ENCODE results near the gene HOXD8.

DNA sequence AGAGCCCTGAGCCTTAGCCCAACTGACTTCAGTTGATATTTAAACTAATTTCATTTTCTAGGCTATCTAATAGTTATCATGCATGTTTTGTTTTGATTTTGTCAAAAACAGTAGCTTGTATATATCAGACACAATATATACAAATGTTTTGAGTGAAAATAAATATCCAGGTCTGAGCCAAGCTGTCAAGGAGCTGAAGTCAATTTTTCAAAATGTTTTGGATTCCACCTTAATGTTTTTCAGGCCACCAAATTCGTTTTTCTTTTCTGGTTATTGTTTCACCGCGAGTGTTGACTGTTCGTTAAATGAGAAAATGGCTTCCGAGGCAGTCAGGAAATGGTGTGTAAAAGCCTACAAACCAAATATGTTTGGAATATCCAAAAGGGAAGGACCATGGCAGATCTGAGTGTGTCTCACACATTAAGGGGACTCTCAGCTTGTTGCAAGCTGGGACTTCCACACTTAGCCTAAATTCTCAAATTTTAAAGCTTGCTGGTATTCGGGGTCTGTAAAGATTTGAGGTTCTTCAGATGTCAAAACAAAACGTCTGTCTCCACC lies 27.1 kb upstream of the HOXD8 start:
- TF ChIP-seq HDGF (IDR thresholded peaks at IDR 0.05; ENCODE audit: borderline replicate concordance) (no peak), FOXM1 (IDR thresholded peaks at IDR 0.05; ENCODE audit: borderline replicate concordance) (no peak), FOXA1 (IDR thresholded peaks at IDR 0.05) (no peak), SP1 (IDR thresholded peaks at IDR 0.05) (no peak)
- TF ChIP-seq, protein P1, sequence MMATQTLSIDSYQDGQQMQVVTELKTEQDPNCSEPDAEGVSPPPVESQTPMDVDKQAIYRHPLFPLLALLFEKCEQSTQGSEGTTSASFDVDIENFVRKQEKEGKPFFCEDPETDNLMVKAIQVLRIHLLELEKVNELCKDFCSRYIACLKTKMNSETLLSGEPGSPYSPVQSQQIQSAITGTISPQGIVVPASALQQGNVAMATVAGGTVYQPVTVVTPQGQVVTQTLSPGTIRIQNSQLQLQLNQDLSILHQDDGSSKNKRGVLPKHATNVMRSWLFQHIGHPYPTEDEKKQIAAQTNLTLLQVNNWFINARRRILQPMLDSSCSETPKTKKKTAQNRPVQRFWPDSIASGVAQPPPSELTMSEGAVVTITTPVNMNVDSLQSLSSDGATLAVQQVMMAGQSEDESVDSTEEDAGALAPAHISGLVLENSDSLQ (IDR thresholded peaks at IDR 0.05) = no peak
